ENCODE data around the gene PEX14. TPM values are rescaled to one million over a fixed set of nuclear protein-coding genes. Genes with fewer than 3 reads are reported as not detected.
A peak's percentile ranks its signal among the peaks of the same experiment; 100 is the strongest.

Gene PEX14
- total RNA-seq, 6 experiments from 2014 or later = 10.5 to 26.5 (median 16.5) TPM

DNA sequence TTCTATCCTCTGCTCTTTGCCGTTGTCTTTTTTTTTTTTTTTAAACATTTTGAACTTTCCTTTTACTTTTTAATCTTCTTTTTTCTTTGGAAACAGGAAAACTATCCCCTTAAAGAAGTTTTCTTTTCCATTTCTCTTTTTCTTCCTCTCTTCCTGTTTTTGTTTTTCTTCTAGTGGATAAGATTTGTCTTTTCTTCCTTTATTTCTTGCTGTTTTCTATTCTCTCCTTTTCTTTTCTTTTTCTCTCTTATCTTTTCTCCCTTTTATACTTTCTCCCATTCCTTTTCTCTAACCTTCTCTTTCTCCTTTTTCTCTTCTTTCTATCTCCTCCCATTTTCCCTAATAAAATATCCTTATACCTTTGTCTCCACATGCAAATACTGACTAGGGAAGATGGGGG is 46.2 kb downstream of the PEX14 start:
- Histone ChIP-seq H3K9me3 (no peaks in the 10 kb centered on the region), H3K4me3 (no peak overlapping the region), H3K27ac (no peak overlapping the region), H3K36me3 (no peaks in the 10 kb centered on the region), H3K4me1 (peaks cover 0 to 38% (median 13%) of the 10 kb centered on the region in 4 donors), H3K27me3 (no peaks in the 10 kb centered on the region)
- no peak for DNase-seq
- ATAC-seq = no peak
- 63% methylated on average over 1 of the region's 1 CpG for WGBS (ENCODE audit: insufficient coverage, low coverage, low lambda C conversion rate, missing lambda C conversion rate)
- TF ChIP-seq, protein P1, sequence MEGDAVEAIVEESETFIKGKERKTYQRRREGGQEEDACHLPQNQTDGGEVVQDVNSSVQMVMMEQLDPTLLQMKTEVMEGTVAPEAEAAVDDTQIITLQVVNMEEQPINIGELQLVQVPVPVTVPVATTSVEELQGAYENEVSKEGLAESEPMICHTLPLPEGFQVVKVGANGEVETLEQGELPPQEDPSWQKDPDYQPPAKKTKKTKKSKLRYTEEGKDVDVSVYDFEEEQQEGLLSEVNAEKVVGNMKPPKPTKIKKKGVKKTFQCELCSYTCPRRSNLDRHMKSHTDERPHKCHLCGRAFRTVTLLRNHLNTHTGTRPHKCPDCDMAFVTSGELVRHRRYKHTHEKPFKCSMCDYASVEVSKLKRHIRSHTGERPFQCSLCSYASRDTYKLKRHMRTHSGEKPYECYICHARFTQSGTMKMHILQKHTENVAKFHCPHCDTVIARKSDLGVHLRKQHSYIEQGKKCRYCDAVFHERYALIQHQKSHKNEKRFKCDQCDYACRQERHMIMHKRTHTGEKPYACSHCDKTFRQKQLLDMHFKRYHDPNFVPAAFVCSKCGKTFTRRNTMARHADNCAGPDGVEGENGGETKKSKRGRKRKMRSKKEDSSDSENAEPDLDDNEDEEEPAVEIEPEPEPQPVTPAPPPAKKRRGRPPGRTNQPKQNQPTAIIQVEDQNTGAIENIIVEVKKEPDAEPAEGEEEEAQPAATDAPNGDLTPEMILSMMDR (IDR thresholded peaks at IDR 0.05) = no peak
- no peak for TF ChIP-seq POLR2A (IDR thresholded peaks at IDR 0.05)
- intact Hi-C loops (cut with DNase I) = no loop called here

DNA sequence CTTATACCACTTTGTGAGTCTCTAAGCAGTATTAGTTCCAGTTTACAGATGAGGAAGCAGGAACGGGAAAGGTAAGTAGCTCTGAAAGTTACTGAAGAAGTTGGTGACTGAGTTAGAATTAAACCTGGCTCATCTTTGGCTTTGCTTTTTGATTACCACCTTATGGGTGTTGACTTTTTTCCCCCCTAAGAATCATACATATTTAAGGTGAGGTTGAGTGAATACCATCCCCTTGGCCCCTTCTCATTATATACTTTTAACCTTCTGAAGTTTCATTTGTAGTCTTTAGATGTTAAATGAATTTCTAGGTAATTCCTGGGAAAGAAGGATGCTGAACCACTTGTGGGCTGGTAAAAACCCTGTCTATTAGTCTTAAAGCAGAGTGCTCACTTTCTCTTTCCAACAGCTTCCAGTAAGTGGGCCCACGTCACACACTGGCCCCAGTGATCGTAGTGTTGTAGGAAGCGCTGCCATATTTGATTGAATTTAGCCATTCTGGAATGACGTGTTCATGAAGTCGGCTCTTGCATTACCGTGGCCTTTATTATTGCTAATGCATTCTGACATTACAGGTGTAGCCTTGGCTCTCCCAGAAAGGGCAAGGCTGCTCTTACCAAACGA is 46.9 kb downstream of the PEX14 start:
- TF ChIP-seq, protein P1 (IDR thresholded peaks at IDR 0.05) = no peak
- TF ChIP-seq POLR2A (IDR thresholded peaks at IDR 0.05) = no peak
- intact Hi-C loops (cut with DNase I) = no loop called here
- Histone ChIP-seq H3K4me1 (peaks cover 0 to 31% (median 10%) of the 10 kb centered on the region in 4 donors), H3K27me3 (no peaks in the 10 kb centered on the region), H3K9me3 (no peaks in the 10 kb centered on the region), H3K27ac (no peak overlapping the region), H3K36me3 (no peaks in the 10 kb centered on the region), H3K4me3 (no peak overlapping the region)
- ATAC-seq = no peak
- no peak for DNase-seq
- 91% methylated on average over 8 of the region's 8 CpGs for WGBS (ENCODE audit: insufficient coverage, low coverage, low lambda C conversion rate, missing lambda C conversion rate)

DNA sequence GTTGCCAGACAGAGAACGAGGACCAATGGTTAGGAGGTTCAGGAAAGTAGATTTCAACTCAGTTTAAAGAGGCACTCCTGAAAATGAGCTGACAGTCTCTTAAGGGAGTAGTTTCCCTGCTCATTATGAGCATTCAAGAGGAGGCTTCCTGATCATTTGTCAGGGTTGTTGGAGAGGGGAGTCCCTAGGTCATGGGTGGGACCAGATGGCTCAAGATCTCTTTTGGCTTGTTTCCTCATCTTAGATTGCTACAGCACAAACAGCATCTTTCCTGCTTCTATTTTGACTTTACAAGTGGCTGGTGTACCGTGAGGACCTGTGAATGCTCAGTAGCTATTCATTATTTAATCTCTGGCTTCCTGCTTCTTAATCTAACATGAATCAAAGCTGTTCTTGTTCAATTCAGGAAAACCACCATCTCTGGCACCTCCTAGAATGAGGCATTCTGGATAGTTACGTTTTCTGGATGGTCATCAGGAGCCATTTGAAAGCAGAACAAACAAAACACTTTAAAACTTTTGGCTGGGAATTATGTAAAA is 47.6 kb downstream of the PEX14 start:
- Histone ChIP-seq H3K27ac (no peak overlapping the region), H3K4me3 (no peak overlapping the region), H3K27me3 (no peaks in the 10 kb centered on the region), H3K36me3 (no peaks in the 10 kb centered on the region), H3K9me3 (no peaks in the 10 kb centered on the region), H3K4me1 (peaks cover 0 to 24% (median 9%) of the 10 kb centered on the region in 4 donors)
- no peak for DNase-seq
- intact Hi-C loops (cut with DNase I) = no loop called here
- TF ChIP-seq POLR2A (IDR thresholded peaks at IDR 0.05) = no peak
- TF ChIP-seq, protein P1 (IDR thresholded peaks at IDR 0.05) = no peak
- ATAC-seq = no peak
- WGBS (ENCODE audit: insufficient coverage, low coverage, low lambda C conversion rate, missing lambda C conversion rate) = 45% methylated on average over 3 of the region's 3 CpGs

DNA sequence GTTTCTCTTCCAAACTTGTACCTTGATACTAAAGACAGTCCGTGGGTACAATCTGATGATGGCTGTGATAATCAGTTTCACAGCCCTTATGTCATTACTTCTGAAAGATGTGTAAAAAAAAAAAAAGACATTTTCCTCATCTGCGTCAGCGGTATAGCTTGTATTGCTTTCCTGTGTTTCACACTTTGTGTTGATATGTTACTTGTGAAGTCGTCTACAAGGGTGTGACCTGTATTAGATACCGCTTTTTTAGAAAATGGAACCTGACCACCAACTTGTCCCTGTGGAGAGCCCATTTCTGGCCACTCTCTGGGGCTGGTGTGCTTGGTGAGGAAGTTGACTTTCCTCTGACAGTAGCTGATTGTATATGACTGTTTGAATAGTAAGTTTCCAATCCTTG is 50.5 kb downstream of the PEX14 start:
- 73% methylated on average over 4 of the region's 5 CpGs for WGBS (ENCODE audit: insufficient coverage, low coverage, low lambda C conversion rate, missing lambda C conversion rate)
- DNase-seq (no peak), ATAC-seq (peak in 1 of 4 donors; percentile 15)
- Histone ChIP-seq H3K27ac (no peak overlapping the region), H3K27me3 (no peaks in the 10 kb centered on the region), H3K36me3 (no peaks in the 10 kb centered on the region), H3K4me3 (no peak overlapping the region), H3K9me3 (no peaks in the 10 kb centered on the region), H3K4me1 (peaks cover 0 to 31% (median 11%) of the 10 kb centered on the region in 4 donors)
- TF ChIP-seq POLR2A (IDR thresholded peaks at IDR 0.05) = no peak
- TF ChIP-seq, protein P1 (IDR thresholded peaks at IDR 0.05) = no peak
- intact Hi-C loops (cut with DNase I) = no loop called here
